Stimulated activated CD8-positive, alpha-beta memory T cell treated with anti-CD3 and anti-CD28 coated beads, Interleukin-12 subunit alpha, Interleukin-12 subunit beta, amount 100 ng/mL, for 4 hours (primary cell): ENCODE results near the gene ALG12.
"Not testable (repeated sequence)": the region's sequence is repeated elsewhere in the genome, so short reads cannot be mapped to it uniquely, and the experiment has no call there.

ENCODE experiments used
- DNase-seq: peaks from one replicate; pipeline ENCODE4 v3.0.0-alpha.2; 2020; ENCODE audit warnings: low read depth

ALG12 gene

GRCh38 chr22:49945042-49945794, 27.0 kb upstream of the ALG12 start:
- DNase-seq, result not testable (repeated sequence)

GRCh38 chr22:49944399-49944891, 26.2 kb upstream of the ALG12 start:
- DNase-seq, result no peak

DNA sequence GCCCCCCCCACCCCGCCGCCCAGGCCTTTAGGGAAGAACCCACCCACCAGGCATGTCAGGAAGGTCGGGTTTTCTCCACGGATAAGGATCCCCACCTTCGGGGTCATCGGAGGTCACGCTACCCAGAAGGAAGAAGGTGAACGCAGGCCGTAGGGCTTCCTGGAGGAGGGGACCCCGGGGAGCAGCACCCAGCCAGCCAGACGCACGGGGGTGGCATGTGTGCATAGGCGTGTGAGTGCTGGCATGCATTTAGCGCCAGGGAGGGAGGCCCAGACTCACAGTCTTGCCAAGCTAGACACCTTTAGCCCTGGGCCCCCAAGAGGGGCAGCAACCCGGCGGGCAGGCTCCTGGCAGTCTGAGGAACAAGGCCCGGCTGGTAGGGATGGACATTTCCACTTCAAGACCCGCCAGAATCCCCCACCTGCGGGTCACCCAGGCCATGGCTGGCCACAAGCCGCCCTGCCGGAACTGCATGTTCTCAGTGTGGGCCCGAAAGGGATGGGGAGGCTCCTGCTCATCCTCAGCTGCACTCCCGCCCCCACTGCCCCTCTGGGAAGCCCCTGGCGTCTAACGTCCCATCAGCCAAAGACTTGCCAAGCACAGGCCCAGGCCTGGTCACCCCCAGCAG, 25.6 kb upstream of the ALG12 start:
- DNase-seq, result no peak

DNA sequence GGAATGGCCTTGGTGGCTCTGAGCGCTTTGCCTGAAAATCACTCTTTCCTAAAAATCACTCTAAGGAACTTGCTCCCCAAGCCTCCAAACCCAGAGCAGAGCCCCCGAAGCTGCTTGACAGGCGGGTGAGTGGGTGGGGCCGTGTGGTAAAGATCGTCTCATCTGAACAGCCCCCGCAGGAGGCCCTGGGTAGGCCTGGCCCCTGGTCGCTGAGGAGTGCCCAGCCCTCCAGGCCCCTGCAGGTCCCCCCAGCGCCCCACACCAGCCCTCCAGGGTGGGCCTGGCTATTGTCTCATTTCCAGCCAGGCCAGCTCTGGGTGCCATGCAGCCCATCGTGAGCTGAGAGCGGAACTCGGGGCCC, 25.1 kb upstream of the ALG12 start:
- no peak for DNase-seq

DNA sequence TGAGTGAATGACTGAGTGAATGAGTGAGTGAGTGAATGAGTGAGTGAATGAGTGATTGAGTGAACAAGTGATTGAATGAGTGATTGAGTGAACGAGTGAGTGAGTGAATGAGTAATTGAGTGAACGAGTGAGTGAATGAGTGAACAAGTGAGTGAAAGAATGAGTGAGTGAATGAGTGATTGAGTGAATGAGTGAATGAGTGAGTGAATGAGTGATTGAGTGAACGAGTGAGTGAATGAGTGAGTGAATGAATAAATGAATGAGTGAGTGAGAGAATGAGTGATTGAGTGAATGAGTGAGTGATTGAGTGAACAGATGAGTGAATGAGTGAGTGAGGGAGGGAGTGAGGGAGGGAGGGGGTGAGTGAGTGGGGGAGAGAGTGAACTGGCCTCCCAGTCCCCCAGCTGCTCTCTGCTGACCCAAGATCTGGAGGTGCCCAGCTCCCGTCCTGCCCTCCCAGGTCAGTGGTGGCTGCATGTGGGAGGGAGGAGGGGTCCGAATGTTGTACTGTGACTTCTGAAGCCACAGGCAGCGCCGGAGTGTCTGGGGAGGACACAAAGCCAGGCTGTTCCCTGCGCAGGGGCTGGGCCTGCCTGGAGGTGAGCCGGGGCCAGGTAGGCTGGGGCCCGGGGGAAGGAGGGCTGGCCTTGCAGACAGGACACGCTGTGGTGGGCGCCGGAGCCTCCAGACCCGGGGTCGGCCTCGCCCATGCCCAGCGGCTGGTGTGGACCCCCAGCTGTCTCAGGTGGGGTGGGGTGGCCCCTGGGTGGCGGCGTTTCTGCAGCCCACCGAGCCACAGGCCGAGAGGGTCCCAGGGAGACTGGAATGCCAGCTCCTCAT, 24.5 kb upstream of the ALG12 start:
- DNase-seq, result no peak

DNA sequence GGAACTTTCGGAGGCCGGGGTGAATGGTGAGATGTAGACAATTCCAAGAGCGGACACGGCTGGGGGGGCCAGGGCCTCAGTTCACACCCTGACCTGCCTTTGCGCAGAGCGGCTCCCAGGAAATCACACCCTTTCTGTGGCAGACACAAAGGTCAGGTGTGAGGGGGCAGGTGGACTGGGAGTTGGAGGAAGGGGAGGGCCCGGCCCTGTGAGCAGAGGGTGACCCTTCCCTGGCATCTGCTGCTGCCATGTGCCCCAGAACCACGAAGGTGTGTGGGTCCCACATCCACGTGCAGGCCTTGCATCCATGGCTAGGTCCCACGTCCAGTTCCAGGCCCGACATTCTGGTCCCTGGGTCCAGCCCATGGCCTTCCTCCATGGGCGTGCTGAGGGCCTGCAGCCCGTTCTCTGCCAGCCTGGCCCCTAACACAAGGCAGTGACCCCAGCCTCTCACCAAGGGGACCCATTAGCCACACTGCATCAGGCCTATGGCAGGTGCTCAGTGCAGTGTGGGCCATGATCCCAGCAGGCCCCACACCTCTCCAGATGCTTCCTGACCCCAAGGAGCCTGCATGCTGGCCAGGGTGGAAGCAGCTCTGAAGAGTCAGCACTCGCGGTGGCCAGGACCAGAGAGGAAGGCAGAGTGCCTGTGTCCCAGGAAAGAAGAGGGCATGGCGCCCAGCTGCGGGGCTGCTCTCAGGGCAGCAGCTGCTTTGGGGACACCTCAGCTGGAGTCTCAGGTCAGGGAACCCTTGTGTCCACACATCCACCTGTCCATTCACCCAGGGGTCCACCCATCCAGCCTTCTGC, 23.5 kb upstream of the ALG12 start:
- DNase-seq, result no peak

GRCh38 chr22:49938565-49939136, 20.4 kb upstream of the ALG12 start:
- no peak for DNase-seq

DNA sequence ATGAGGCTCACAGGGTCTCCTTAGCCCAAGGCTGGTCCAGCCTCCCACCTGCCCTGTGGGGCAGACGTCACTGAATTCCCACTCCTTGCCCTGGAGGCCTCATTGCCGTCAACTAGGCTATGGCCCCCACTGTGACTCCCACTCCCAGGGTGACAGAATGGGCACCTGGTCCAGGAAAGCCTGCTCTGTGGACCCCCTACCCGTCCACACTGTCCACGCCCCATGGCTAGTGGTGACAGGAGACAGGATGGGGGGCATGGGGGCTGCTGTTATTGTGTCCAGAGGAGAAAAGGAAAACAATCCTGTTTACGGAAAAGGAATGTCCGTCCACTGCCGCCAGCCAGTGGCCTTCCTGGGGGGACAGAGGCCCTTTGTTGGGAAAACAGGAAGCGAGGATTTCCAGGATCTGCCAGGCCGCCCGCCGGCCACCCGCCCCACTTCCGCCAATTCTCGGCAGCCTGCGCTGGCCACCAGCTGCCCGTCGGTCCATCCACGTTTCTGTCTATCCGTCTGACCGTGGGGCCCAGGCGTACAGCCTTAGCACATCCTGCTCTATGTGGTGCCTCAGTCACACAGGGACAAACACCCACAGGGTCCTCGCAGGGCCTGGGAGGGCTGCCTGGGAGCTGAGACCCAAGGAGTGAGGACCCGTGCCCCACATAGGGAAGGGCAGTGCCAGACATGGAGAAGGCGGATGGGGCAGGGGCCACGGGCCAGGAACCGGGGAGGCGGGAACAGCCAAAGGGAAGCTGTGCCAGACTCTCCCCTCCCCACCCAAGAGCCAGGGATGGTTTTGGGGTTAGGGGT, 19.7 kb upstream of the ALG12 start:
- DNase-seq, result no peak

DNA sequence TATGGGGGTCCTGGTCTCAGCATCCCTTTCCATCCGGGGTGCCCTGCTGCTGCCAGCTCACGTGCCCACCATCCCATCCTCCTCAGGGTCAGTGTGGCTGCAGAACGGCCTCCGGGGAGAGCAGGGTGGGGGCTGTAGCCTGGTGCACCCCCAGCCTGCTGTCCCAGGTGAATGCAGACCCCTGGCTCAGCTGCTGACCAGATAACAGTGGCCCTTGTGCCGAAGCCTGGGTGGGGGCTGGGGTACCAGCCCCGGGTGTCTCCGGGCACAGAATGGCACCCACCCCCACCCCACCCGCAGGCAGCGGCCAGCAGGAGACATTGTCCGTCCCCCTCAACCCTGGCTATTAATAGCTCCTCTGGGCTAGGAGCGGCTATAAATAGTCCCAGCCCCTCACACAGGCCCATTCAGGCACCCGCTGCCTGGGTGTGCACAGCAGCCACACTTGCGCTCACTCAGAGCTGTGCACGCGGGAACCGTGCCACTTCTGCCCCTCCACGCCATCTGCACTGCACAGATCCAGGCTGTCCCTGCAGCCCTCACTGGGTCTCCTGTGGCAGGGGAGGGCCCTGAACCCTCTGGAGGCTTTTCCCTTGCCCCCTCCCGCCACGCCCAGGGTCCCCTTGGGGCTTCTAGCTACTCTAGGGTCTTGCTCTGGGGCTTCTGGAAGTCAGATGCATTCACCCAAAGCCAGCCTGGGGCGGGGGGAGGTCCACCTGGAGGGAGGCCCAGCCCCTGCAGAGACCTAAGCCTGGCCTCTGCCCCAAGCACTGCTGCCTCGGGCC, 18.9 kb upstream of the ALG12 start:
- no peak for DNase-seq

DNA sequence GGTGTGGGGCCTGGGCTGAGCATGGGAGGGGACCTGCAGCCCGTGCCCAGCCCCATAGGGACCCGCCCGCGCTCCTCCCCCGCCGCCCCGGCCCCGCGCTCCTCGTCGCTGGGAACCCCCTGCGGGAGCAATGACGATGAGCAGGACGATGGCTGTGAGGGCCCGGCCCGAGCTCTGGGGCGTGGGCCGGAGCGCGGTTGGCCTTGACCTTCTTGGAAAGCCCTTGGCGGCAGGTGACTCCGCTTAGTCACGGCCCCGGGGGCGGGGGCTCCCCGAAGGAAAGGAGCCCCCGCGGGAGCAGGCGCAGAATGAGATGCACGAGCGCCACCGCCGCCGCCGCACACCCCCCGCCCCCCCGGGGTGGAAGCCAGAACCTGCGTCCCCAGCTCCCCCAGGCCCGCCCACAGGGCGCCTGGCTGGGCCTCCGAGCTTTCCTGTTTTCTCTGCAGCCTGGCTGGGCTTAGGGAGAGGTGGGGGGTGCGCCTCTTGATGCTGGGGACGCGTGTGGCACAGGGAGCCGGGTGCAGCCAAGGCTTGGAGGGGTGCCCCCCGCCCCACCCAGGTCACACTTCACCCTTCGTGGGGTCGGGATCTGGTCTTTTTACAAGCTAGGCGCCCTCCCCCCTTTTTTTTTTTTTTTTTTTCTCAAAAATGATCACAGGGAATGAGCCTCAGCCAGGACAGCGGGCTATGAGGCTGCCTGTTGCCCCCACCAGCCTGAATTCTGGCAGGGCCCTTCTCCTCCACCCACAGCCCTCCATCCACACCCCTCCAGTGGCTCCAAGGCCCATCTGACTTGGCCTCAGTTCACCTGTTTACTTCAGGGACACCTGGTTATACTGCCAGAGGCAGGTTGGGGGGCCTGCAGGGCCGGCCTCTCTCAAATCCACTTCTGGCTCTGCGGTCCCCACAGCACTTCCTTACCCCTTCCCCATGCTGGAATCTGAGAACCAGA, 18.1 kb upstream of the ALG12 start:
- peak; percentile 96 for DNase-seq

DNA sequence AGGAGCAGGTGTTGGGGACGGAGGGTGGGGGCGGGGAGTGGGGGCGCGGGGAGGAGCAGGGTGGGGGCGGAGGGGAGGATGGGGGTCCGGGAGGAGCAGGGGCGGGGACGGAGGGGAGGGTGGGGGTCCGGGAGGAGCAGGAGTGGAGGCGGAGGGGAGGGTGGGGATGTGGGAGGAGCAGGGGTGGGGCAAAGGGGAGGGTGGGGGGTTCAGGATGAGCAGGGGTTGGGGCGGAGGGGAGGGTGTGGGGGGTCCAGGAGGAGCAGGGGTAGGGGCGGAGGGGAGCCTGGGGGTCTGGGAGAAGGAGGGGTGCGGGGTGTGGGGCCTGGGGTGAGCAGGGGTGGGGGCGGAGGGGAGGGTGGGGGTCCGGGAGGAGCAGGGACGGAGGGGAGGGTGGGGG, 17.3 kb upstream of the ALG12 start:
- DNase-seq, result peak; percentile 36

DNA sequence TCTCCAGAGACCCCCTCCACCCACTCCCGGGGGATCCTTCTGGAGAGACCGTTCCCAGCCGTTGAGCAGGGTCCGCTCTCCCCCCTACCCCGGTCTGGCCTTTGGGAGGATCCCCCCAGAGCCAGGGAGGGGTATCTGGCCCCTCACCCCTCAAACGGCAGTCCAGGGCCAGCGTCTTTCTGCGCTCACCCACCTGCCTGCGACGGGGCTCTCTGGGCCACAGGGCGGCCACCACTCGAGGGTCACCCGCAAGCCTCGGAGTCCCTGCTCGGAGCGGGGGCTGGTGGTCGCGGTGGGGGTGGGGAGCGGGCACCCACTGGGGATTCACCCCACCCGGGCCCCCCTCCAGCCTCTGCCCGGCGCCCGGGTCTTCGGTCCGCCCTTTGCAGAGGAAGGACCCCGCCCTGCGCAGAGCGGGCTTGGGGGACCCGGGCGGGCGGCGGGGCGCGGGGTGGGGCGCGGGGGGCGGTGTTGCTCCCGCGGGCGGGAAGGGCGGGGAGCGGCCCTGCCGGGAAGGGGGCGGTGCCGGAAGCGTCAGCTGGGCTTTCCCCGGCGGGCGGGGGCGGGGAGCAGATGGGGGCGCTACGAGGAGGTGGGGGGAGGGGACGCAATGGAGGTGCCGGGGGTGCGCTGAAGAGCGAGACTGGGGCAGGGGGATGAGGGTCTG, 16.8 kb upstream of the ALG12 start:
- peak; percentile 84 for DNase-seq

GRCh38 chr22:49934160-49934890, 16.1 kb upstream of the ALG12 start:
- DNase-seq, result no peak

GRCh38 chr22:49933236-49934159, 15.3 kb upstream of the ALG12 start:
- no peak for DNase-seq

- no peak for DNase-seq
Measured at GRCh38 chr22:49930596-49931412, 12.6 kb upstream of the ALG12 start.
